SK-N-MC (cell line): ENCODE results near the gene SLC16A14.
A peak's percentile ranks its signal among the peaks of the same experiment; 100 is the strongest.

Experiments
- DNase-seq: peaks from one replicate; pipeline ENCODE4 v3.0.0-alpha.2; 2011; ENCODE audit warnings: low read depth, low spot score
- H3K27ac ChIP-seq: fragments of 200-600 bp; sonication (generic); 2 replicates; pipeline ENCODE4 v1.5.1; 2016; ENCODE audit warnings: mixed run types
- H3K36me3 ChIP-seq: fragments of 200-600 bp; sonication (generic); 2 replicates; pipeline ENCODE4 v1.6.1; 2017; ENCODE audit warnings: antibody characterized with exemption, low read length, mixed read lengths; ENCODE audit not compliant: insufficient read depth
- H3K4me3 ChIP-seq: fragments of 200-600 bp; sonication (generic); 2 replicates; pipeline ENCODE4 v1.5.1; 2016
- H3K9ac ChIP-seq: fragments of 200-600 bp; sonication (generic); 2 replicates; pipeline ENCODE4 v1.8.0; 2017; ENCODE audit warnings: mixed run types, mixed read lengths; ENCODE audit not compliant: insufficient read length
- H3K9me3 ChIP-seq: fragments of 200-600 bp; sonication (generic); 2 replicates; pipeline ENCODE4 v1.6.1; 2017; ENCODE audit warnings: low read depth, mild to moderate bottlenecking, antibody characterized with exemption, low read length, moderate library complexity, mixed read lengths
- EZH2 ChIP-seq: fragments of 200-600 bp; sonication (generic); IDR thresholded peaks from one replicate; pipeline ENCODE4 v1.6.1; 2017; ENCODE audit warnings: antibody characterized with exemption
- FOXP2 ChIP-seq: optimal IDR thresholded peaks from 2 replicates; pipeline ENCODE3; 2011; ENCODE audit warnings: mild to moderate bottlenecking, moderate library complexity; ENCODE audit not compliant: insufficient read depth; ENCODE audit errors: extremely low read length, control extremely low read depth
- POLR2AphosphoS5 ChIP-seq: IDR thresholded peaks from 2 replicates; pipeline ENCODE4 v1.6.1; 2012; ENCODE audit warnings: mild to moderate bottlenecking, low read depth, low read length, borderline replicate concordance

SLC16A14 gene

DNA sequence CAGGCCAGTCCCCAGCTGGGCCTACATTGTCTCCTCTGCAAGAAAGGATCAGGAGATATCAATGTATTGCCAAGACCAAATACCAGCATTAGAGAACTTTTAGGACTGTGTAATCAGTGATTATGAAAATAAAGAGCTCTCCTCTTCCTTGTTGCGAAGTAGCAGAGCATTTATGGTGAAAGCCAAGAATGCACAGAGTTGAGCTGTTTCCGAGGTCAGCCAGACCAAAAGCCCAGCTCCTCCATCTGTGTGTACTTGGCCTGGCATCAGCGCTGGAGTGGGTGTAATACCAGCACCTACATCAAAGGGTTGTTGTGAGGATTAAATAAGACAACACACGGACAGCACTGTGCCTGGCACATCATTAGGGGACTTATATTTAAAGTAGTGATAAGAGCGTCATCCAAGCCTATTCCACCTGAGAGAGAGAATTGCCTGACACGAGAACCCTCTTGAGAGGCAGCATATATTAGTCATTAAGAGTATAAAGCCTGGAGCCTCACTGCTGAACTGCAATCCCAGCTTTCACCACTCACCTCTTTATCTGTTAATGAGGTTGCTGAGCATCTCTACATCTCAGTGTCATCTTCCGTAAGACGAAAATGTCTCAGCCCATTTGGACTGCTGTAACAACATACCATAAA, 7.4 kb upstream of the SLC16A14 start:
- Histone ChIP-seq H3K9me3 (no peaks in the 10 kb centered on the region), H3K27ac (no peak overlapping the region), H3K9ac (no peak overlapping the region), H3K36me3 (no peaks in the 10 kb centered on the region), H3K4me3 (no peak overlapping the region)
- DNase-seq, result no peak
- TF ChIP-seq EZH2, result no peak
- no peak for TF ChIP-seq FOXP2
- TF ChIP-seq POLR2AphosphoS5, result no peak

DNA sequence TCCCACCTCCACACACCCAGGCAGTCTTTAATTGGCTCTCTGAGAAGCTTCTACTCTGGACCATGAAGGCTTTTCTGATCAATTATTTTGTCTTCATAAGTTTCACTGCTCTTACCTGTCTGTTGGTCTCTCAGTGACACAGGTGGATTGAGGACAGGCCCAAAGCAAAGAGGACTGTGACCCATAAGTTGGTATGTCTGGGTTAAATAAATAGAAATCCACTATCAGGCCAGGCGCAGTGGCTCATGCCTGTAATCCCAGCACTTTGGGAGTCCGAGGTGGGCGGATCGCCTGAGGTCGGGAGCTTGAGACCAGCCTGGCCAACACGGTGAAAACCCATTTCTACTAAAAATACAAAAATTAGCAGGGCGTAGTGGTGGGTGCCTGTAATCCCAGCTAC, 2.7 kb upstream of the SLC16A14 start:
- H3K9ac ChIP-seq, result no peak overlapping the region
- no peak for DNase-seq
- no peak for TF ChIP-seq EZH2
- no peak for TF ChIP-seq POLR2AphosphoS5
- TF ChIP-seq FOXP2, result no peak
- H3K36me3 ChIP-seq, result no peaks in the 10 kb centered on the region
- H3K27ac ChIP-seq, result no peak overlapping the region
- no peak overlapping the region for H3K4me3 ChIP-seq
- H3K9me3 ChIP-seq, result no peaks in the 10 kb centered on the region

DNA sequence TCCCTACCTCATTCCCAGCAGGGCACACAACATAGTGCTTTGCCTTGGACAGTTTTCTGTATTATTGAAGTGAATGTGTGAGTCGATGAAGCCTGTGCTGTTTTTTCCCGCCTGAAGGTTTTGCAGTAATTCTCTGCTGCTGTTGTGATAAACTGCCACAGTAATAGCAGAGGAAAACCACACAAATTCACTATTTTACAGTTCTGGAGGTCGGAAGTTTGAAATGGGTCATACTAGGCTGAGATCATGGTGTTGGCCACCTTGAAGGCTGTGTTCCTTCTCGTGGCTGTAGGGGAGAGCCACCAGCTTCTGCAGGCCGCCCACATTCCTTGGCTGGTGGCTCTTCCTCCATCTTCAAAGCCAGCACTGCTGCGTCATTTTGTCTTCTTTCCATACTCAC, 678 bp upstream of the SLC16A14 start:
- Histone ChIP-seq H3K36me3 (no peaks in the 10 kb centered on the region), H3K9ac (no peak overlapping the region), H3K27ac (no peak overlapping the region), H3K4me3 (no peak overlapping the region), H3K9me3 (no peaks in the 10 kb centered on the region)
- no peak for DNase-seq
- TF ChIP-seq EZH2, result no peak
- TF ChIP-seq FOXP2, result no peak
- no peak for TF ChIP-seq POLR2AphosphoS5

DNA sequence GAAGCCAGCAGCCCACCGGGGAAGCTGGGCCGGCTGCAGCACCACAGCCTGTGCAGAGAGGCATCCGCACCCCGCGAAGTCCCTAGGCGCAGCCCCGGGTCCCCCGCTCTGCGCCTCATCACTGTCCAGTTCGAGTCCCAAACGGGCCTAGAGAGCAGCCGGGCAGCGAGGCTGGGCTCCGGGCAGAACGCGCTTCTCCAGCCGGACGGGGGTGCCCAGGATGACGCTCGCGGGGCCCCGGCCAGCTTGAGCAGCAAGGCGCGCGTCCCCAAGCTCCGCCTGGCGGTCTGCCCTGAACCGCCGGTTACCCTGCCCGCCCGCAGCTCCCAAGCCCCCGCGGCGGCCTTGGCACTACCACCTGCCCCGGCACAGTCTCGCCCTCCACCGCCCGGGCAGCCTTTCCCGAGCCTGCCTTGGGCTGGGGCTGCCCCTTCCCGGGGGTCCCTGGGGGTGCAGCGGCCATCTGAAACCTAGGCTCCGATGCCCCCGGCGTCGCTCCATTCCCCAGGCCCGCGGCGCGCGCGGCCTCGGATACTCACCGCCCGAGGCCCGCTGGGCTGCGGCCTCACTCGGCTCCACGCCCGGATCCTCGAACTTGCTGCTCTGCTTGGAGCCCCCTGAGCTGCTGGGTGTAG, 591 bp downstream of the SLC16A14 start:
- H3K27ac ChIP-seq, result no peak overlapping the region
- DNase-seq, result no peak

DNA sequence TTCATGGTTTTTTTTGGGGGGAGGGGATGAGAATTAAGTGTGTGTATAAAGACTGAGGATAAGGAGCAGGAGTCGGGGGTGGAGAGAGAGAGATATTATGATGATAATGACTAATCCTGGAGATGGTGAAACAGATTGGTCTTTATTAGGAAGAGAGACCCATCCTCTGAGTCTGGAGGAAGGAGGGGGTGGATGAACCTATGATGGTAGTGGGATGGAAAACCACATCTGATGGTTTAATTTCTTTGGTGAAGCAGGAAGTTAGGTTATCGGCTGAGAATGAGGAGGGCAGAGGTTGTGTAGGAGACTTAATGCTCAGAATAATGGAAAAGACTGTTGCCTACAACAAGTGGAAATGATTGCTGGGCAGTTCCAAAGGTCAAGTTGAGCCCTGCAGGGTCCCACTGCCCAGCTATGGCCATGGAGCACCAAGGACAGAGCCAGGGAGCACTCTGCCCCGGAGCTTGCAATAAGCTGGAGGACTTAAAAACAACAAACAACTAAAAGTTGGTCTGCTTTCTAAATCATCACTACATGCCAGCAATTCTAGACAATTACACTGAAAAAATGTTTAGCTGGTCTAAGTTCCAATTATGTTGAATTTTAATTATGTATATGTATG, 7.9 kb downstream of the SLC16A14 start:
- Histone ChIP-seq H3K27ac (no peak overlapping the region), H3K9ac (no peak overlapping the region), H3K36me3 (no peaks in the 10 kb centered on the region), H3K4me3 (no peak overlapping the region), H3K9me3 (no peaks in the 10 kb centered on the region)
- TF ChIP-seq EZH2 (no peak), POLR2AphosphoS5 (no peak), FOXP2 (no peak)
- no peak for DNase-seq

More for the DNA sequence above, 591 bp downstream of the SLC16A14 start:
- Histone ChIP-seq H3K36me3 (no peaks in the 10 kb centered on the region), H3K9me3 (no peaks in the 10 kb centered on the region), H3K4me3 (peak overlapping the region; percentile 85), H3K9ac (peak overlapping the region; percentile 9)
- TF ChIP-seq EZH2 (no peak), POLR2AphosphoS5 (no peak), FOXP2 (no peak)

DNA sequence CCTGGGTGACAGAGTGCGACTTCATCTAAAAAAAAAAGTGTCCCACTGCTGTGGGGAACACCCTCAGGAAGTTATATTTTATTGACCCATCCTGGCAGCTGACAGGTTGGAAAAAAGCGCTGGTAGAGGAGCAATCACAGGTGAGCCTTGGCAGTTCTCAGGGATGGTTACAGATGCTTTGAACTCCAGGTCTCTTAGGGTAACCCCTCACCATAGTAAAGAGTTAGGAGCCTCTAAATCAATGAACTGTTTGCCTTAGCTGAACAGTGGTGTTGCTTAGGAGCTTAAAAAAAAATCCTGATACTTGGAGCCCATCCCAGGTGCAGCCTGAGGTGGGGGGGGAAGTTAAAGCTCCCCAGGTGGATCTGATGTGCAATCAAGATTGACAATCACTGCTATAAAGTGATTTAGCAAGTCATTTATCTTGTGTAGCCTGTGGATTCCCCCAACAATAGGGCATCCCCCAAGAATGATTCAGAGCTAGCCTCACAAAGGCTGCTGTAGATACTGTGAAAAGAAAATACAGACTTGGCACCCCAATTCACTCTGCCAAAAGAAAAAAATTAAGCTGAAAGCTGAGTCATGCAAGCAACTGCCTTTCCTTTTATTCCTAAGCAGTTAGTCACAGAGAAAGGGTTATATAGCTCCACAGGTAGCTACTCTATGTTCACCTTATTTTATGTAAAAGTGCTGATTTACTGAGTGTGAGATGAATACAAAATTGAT, 14.8 kb downstream of the SLC16A14 start:
- Histone ChIP-seq H3K9ac (no peak overlapping the region), H3K9me3 (no peaks in the 10 kb centered on the region), H3K36me3 (no peaks in the 10 kb centered on the region), H3K27ac (no peak overlapping the region), H3K4me3 (no peak overlapping the region)
- no peak for DNase-seq
- TF ChIP-seq FOXP2 (no peak), EZH2 (no peak), POLR2AphosphoS5 (no peak)

DNA sequence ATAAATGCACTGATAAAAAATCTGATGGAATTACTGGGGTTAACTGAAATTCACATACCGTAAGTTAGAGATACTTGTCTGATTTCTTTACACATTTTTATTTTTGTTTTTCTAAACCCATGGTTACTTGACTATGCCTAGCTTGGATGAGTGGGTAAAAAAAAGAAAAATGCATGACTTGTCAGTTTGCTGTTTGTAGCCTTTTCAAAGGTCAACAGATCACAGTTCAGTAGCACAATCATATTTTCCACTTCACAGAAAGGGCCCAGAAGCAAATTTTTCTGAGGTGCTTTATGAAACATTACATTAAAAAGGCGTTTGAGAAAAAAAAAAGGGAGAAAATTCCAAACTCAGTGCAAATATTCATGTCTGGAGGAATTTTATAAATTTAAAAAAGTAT, 16.4 kb downstream of the SLC16A14 start:
- Histone ChIP-seq H3K4me3 (no peak overlapping the region), H3K9ac (no peak overlapping the region), H3K36me3 (no peaks in the 10 kb centered on the region), H3K27ac (no peak overlapping the region), H3K9me3 (no peaks in the 10 kb centered on the region)
- no peak for DNase-seq
- TF ChIP-seq FOXP2 (no peak), POLR2AphosphoS5 (no peak), EZH2 (no peak)

DNA sequence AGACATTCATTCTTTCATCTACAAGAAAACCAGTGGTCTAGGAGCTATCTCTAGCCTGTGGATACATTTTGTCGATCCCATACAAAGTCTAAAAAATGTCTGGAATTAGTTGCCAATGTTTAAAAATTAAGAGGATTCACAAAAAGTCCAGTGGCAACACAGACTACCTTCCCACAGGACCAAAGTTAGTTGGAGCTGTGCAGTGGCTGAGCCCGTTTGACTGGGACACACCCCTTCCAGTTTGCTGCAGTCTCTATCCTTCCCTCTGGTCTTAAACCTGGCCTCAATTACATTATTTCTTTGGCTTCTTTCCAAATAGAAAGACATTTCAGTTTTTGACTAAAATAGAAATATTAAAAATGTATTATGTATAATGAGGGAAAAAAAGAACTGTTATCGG, 18.6 kb downstream of the SLC16A14 start:
- DNase-seq, result no peak
- Histone ChIP-seq H3K27ac (no peak overlapping the region), H3K9ac (no peak overlapping the region), H3K36me3 (no peaks in the 10 kb centered on the region), H3K9me3 (no peaks in the 10 kb centered on the region), H3K4me3 (no peak overlapping the region)
- no peak for TF ChIP-seq EZH2
- TF ChIP-seq FOXP2, result no peak
- no peak for TF ChIP-seq POLR2AphosphoS5
